HG02973 (cell line): ENCODE results near the gene POC1A.
"Not testable (repeated sequence)": the region's sequence is repeated elsewhere in the genome, so short reads cannot be mapped to it uniquely, and the experiment has no call there.

Experiments
- ATAC-seq: cut with Tn5 transposase; IDR thresholded peaks from one replicate; pipeline ENCODE4 v1.9.1; 2021; ENCODE audit warnings: moderate library complexity; ENCODE audit not compliant: unreplicated experiment

The POC1A gene

GRCh38 chr3:52053307-52054304, 100.6 kb downstream of the POC1A start:
- ATAC-seq = no peak

DNA sequence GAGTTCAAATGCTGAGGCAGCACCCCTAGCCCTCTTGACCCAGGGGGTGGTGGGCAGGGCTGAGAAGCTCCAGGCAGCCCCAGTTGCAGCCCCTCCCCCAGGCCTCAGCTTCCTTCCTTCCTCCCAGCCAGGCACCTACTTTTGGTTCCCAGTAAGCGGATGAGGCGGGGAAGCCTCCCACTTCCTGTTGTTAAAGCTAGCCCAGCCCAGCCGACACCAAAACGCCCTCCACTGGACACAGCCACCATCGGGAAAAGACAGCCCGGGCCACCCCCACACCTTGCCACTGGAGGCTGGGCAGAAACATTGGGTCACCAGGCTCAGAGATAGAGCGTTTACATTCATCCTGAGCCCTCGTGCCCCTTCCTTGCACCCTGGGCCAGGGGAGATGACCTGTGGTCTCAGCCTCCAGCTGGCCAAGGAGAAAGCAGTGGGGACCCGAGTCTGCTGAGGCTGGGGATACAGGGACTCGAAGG, 101.4 kb downstream of the POC1A start:
- no peak for ATAC-seq

GRCh38 chr3:52051444-52051843, 102.8 kb downstream of the POC1A start:
- no peak for ATAC-seq

- ATAC-seq = no peak
These were observed 103.7 kb downstream of the POC1A start for GRCh38 chr3:52050571-52050970.

GRCh38 chr3:52049503-52049902, 104.7 kb downstream of the POC1A start:
- ATAC-seq = no peak

GRCh38 chr3:52047295-52047960, 106.8 kb downstream of the POC1A start:
- no peak for ATAC-seq

GRCh38 chr3:52046902-52047239, 107.4 kb downstream of the POC1A start:
- ATAC-seq = no peak

DNA sequence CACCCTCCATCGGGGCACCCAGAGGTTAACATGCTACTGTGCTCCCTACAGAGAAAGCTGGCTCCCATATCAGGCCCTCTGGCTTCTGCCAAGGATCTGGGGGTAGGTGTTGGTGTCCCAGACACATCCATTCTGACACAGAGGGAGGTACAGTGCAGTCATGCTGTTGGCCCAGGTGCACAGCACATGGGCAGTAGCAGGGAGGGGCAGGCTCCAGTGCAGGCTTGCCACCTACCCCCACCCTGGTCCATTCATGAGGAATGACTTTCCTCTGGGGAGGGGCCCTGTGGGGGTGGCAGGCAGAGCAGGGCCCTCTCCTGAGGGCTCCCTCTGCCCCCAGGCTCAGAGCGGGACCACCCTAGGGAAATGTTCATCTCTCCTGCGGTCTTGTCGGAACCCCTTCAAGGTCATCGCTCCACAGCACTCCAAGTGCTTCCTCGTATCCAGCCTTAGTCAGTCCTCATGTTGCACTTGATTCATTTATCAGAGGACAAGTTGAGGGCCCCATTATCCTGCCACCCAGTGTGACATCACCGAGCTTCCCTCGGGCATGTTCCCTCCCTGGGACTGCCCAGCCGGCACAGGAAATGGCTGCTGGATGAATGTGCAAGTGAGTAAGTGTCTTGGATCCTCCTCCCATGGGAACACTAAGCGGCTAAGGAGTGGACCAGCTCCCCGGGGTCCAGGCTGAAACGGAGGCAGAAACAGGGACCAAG, 107.9 kb downstream of the POC1A start:
- no peak for ATAC-seq

DNA sequence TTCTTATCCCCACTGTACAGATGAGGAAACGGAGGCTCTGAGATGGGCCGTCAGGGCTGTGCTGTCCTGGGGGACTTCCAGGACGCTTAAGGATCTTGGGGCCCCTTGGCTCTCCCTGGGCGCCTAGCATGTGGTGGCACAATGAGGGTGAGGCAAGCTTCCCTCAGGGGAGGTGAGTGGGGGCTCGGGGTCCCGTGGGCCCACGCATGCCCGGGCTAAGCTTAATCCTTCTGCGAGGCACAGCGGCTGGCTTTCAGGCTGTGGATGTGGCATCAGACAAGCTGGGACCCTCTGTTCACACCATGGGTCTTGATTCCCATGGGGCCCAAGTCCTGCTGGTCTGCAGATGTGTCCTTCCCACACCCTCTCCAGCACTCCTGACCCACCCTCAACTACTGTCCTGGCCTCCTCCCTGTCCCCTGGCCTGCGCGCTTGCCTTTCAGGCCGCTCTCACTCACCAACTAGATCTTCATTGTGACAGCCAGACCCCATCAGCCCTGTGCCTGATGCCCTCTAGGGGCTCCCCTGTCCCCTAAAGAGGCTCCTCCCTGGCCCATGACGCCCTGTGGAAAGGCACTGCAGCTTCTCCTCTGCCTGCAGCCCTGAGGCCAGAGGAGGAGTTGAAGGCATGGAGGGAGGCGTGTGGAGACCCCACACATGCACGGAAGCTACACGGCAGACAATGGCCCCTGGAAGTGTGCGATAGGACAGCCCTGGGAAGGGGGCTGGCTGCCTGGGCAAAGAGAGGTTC, 109.2 kb downstream of the POC1A start:
- no peak for ATAC-seq

DNA sequence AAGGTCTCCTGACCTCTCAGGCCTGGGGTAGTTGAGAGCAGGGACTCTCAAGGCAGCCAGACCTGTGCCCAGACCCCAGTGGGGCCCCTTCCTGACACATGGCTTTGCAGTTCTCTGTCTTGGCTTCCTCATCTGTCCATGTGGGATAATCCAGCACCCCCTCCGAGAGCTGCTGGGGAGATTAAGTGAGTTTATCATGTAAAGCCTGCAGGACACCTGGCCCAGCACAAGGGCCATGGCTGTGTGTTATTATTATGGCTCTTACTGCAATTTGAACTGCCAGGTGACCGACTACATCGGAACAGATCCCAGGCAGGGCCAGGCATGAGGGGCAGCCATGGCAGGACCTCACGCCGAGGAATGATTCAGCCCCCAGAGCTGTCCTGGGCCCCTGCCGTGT, 110.5 kb downstream of the POC1A start:
- ATAC-seq = no peak

GRCh38 chr3:52043039-52043438, 111.2 kb downstream of the POC1A start:
- not testable (repeated sequence) for ATAC-seq

DNA sequence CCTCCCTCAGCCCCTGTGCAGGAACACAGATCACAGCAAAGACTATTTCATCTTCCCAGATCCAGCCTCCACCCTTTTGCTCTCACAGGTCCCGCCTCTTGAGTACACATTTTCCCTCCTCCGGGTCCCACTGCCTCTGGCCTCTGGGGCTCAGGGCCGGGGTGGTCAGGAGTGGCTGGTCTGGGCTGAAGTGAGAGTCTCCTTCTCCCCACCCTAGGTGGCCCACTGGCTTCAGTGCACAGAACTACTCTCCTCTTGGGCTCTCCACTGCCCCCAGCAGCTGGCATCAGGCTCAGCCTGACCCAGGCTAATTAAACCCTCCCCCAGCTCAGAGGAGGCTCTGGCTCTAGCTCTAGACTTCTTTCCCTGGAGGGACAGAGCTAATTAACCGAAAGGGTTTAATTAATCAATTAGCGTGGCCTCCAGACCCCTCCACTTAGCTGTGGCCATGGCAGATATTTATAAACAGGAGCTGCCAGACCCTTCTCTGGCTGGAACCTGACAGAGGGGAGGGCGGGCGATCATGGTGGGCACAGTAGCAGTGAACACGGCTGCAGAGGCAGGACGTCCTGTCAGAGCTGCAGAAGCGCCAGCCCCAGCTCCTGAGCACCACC, 113.0 kb downstream of the POC1A start:
- ATAC-seq = no peak

GRCh38 chr3:52040600-52040999, 113.6 kb downstream of the POC1A start:
- no peak for ATAC-seq

GRCh38 chr3:52039846-52040245, 114.4 kb downstream of the POC1A start:
- no peak for ATAC-seq

DNA sequence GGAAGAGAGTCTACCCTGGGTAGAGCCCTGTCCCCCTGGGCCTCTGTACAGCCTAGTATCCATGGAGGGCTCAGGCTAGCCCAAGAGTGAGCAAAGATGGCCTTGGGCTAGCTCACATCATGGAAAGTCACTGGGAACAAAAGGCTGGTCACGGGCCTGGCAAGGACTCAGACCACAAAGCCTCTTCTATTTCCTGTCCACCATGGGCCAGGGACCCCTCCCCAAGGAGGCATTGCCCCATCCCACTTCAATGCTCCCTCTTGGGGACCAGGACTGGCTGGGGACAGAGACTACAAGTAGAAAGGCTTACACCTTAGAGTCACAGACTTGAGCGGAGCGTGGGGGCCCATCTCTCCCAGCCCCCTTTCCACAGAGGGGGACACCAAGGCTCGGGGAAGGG, 114.8 kb downstream of the POC1A start:
- ATAC-seq = no peak

DNA sequence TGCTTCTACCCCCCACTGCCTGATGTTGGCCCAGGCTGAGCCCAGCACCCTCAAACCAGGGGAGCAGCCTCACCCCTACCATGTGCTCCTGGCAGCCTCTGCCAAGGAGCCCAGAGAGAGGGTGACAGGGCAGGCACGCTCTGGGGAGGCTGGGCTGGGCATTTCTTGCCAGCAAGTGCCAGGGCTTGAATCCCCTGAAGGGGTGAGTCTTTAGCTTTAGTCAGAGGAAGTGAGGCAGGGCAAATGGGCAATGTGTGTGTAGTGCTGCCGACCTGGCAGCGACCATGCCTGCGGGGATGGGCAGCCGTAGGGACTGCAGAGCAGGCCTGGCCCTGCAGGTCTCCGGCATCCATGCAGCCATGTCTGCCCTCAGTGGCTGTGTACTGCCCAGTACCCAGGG, 116.0 kb downstream of the POC1A start:
- no peak for ATAC-seq

- no peak for ATAC-seq
These were observed 116.9 kb downstream of the POC1A start for GRCh38 chr3:52037291-52037690.

- ATAC-seq = no peak
These were observed 117.4 kb downstream of the POC1A start for GRCh38 chr3:52036829-52037228.

DNA sequence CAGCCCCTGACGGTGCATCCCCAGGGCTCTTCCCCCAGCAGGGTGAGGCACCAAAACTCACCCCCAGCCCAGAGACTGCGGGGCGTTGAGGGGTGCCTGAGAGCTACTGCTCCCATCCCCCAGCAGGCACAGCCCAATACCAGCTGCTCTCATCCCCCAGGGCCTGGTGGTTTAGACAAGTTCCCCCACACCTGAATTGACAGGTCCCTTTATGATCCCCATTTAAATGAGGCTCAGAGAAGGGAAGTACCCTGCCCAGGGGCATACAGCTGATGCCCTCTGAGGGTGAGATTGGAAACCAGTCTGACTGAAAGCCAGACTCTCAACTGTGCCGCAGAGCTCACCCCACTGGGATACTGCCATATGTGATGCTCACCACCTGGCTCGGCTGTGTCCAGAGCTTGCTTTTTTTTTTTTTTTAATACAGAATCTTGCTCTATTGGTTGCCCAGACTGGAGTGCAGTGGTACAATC, 118.0 kb downstream of the POC1A start:
- no peak for ATAC-seq

GRCh38 chr3:52034651-52035050, 119.6 kb downstream of the POC1A start:
- no peak for ATAC-seq
